Upper lobe of left lung (tissue), 6 donors: ENCODE measurements around the gene MID1. TPM values are rescaled to one million over a fixed set of nuclear protein-coding genes. Genes with fewer than 3 reads are reported as not detected.

Experiments used
- ATAC-seq, 2 donors: fragments of 200-7000 bp; cut with Tn5 transposase; one replicate each; pipeline ENCODE4 v1.9.1; 2022; ENCODE audit warnings: mild to moderate bottlenecking in 2 of 2, moderate library complexity in 2 of 2; ENCODE audit not compliant: low FRiP score in 2 of 2
- DNase-seq, 2 donors: peaks; one replicate each; pipeline ENCODE4 v3.0.0-alpha.2; 2019 to 2020
- H3K27ac ChIP-seq, 4 donors: fragments of 200-600 bp; sonication (generic); one replicate each; pipeline ENCODE4 v1.5.1; 2016 to 2019
- H3K27me3 ChIP-seq, 4 donors: fragments of 200-600 bp; sonication (generic); one replicate each; pipeline ENCODE4 v1.5.1; 2017 to 2019
- H3K36me3 ChIP-seq, 4 donors: fragments of 200-600 bp; sonication (generic); one replicate each; pipeline ENCODE4 v1.5.1; 2016 to 2019
- H3K4me1 ChIP-seq, 4 donors: fragments of 200-600 bp; sonication (generic); one replicate each; pipeline ENCODE4 v1.5.1; 2018 to 2019
- H3K4me3 ChIP-seq, 4 donors: fragments of 200-600 bp; sonication (generic); one replicate each; pipeline ENCODE4 v1.5.1; 2017 to 2019; ENCODE audit warnings: mild to moderate bottlenecking in 2 of 4, moderate library complexity in 1 of 4
- H3K9me3 ChIP-seq, 4 donors: fragments of 200-600 bp; sonication (generic); one replicate each; pipeline ENCODE4 v1.5.1; 2018 to 2019
- EP300 ChIP-seq, 4 donors: sonication (generic); formaldehyde crosslinking; IDR thresholded peaks; one replicate each; pipeline ENCODE4 v1.5.1; 2017; ENCODE audit warnings: antibody characterized with exemption in 4 of 4, control low read depth in 2 of 4
- POLR2A ChIP-seq, 4 donors: fragments of 450-650 bp; IDR thresholded peaks; one replicate each; pipeline ENCODE4 v1.5.1; 2016 to 2017; ENCODE audit warnings: antibody characterized with exemption in 4 of 4, mild to moderate bottlenecking in 2 of 4
- POLR2AphosphoS5 ChIP-seq, 2 donors: sonication (generic); formaldehyde crosslinking; IDR thresholded peaks; one replicate each; pipeline ENCODE4 v1.5.1; 2017; ENCODE audit warnings: antibody characterized with exemption in 2 of 2
- WGBS, 2 donors: methylation state at CpG; one replicate each; pipeline ENCODE4 v1.1.5; 2017 to 2018; 5-methylcytosine and 5-hydroxymethylcytosine counted together
- total RNA-seq, 6 donors: library from RNA; depleted of rRNA in 4 of 6; stranded (reverse); fragments of >200 nt in 4 of 6; gene quantifications; one replicate each; pipeline versions ENCODE4 v1.1.0 to v1.2.1, GENCODE V29; 2016 to 2021
- TF ChIP-seq, protein P1 (sequence below), 6 experiments: fragments of 450-650 bp in 4 of 6; fragments of 200-600 bp in 2 of 6; sonication (generic) in 2 of 6; IDR thresholded peaks; one replicate each; pipeline ENCODE4 v1.5.1; 2016 to 2019; ENCODE audit warnings: antibody characterized with exemption in 6 of 6
- donor health status: DM: no; HTN: no; CAD: no; lungs with moderate emphysema.
- donor health status: DM: no; HTN: yes; CAD: no; lungs with severe emphysema.

The MID1 gene
- total RNA-seq, 6 donors from 2014 or later = 17.2 to 36.7 (median 25.6) TPM

DNA sequence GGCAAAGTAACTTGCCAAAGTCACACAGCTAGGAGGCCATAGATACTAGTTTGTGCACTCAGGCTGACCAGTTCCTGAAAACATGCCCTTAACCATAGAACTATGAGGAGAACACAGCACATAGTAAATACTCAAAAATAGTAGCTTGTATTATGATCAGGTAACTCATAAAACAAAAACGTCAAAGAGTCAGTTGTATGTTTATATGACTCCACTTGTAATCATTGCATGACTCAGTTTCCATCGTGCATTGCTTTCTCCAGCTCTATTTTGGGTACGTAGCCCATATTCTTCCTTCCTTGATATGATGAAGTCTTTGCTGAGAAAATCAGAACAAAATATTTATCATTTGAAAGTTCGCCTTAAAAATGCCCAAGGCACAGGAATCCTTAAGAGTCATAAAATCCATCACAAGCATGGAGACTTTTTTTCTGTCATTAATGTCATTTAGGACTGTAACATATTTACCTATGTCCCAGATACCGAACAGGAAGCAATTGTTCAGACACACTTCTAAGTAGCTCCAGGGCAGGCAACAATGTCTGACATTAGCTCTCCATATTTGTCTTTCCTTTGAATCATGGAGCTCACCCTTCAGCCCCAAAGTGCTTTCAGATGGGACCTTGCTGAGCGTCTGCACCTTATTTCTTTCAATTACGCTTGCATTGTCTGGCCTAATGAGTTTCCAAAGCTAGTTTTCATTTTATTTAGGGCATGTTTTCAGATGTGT, 11.2 kb upstream of the MID1 start:
- no peaks in the 10 kb centered on the region for H3K36me3 ChIP-seq
- no peaks in the 10 kb centered on the region for H3K27me3 ChIP-seq
- H3K9me3 ChIP-seq = no peaks in the 10 kb centered on the region
- no peak overlapping the region for H3K27ac ChIP-seq
- DNase-seq = no peak
- no peak for ATAC-seq
- 74 to 84% methylated on average over 7 of the region's 7 CpGs for WGBS, 2 donors
- TF ChIP-seq, protein P1, sequence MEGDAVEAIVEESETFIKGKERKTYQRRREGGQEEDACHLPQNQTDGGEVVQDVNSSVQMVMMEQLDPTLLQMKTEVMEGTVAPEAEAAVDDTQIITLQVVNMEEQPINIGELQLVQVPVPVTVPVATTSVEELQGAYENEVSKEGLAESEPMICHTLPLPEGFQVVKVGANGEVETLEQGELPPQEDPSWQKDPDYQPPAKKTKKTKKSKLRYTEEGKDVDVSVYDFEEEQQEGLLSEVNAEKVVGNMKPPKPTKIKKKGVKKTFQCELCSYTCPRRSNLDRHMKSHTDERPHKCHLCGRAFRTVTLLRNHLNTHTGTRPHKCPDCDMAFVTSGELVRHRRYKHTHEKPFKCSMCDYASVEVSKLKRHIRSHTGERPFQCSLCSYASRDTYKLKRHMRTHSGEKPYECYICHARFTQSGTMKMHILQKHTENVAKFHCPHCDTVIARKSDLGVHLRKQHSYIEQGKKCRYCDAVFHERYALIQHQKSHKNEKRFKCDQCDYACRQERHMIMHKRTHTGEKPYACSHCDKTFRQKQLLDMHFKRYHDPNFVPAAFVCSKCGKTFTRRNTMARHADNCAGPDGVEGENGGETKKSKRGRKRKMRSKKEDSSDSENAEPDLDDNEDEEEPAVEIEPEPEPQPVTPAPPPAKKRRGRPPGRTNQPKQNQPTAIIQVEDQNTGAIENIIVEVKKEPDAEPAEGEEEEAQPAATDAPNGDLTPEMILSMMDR (IDR thresholded peaks at IDR 0.05) = no peak
- no peak for TF ChIP-seq POLR2A (IDR thresholded peaks at IDR 0.05)
- TF ChIP-seq EP300 (IDR thresholded peaks at IDR 0.05) = no peak
- no peak for TF ChIP-seq POLR2AphosphoS5 (IDR thresholded peaks at IDR 0.05)
- no peaks in the 10 kb centered on the region for H3K4me1 ChIP-seq
- H3K4me3 ChIP-seq = no peak overlapping the region

DNA sequence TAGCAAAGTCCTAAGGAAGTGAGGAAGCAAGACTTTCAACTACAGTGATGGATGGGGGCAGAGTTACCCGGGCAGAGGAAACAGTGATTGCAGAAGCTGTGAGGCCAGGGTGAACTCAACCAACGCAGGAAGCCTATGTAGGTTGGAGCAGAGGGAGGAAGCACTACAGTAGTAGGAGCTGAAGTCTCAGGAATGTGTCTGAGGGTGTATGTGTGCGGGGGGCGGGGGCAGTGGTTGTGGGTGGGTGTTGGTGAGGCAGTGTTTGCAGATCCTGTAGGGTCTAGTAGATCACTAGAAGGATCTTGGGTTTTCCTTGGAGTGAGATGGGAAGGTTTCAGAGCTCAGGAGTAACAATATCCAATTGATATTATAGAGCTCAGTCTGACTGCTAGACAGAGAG, 9.9 kb upstream of the MID1 start:
- Histone ChIP-seq H3K27ac (no peak overlapping the region), H3K36me3 (no peaks in the 10 kb centered on the region), H3K4me1 (no peaks in the 10 kb centered on the region), H3K9me3 (no peaks in the 10 kb centered on the region), H3K4me3 (no peak overlapping the region), H3K27me3 (no peaks in the 10 kb centered on the region)
- DNase-seq (no peak), ATAC-seq (no peak)
- no peak for TF ChIP-seq POLR2A (IDR thresholded peaks at IDR 0.05)
- 38 to 75% methylated on average over 4 of the region's 4 CpGs for WGBS, 2 donors

DNA sequence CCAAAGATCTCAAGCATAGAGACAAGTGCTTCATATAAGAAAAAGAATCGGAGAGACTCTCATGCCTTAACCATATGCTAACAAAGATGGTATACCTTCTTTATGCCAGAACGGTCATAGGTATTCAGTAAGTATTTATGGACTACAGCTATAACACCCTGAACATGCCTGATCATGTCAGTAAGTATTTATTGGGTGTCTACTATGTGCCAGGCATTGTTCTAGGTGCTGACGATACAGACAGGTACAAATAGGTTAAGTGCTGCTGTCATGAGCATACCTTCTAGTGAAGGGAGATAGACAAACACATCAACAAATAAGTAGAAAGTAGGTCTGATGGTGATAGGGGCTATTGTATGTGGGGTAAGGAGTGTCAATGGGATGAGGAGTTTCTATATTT, 9.5 kb upstream of the MID1 start:
- 74 to 90% methylated on average over 3 of the region's 3 CpGs for WGBS, 2 donors
- Histone ChIP-seq H3K4me3 (no peak overlapping the region), H3K36me3 (no peaks in the 10 kb centered on the region), H3K9me3 (no peaks in the 10 kb centered on the region), H3K4me1 (no peaks in the 10 kb centered on the region), H3K27ac (no peak overlapping the region), H3K27me3 (no peaks in the 10 kb centered on the region)
- no peak for TF ChIP-seq POLR2AphosphoS5 (IDR thresholded peaks at IDR 0.05)
- ATAC-seq (no peak), DNase-seq (no peak)

DNA sequence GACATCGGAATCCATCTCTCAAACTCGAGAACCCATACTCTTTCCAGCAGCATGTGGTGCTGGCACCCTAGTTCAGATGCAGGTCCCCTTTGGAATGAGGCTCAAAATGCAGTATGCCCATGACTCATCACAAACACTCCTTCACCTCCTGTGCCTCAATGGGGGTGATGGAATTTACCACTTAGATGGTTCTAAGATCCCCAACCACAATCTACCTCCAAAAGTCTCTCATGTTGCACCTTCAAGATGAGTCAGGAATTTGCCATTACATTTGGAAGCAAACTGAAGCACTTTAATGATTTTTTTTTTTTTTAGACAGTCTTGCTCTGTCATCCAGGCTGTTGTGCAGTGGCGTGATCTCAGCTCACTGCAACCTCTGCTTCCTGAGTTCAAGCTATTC, 8.5 kb upstream of the MID1 start:
- TF ChIP-seq EP300 (IDR thresholded peaks at IDR 0.05) (no peak), POLR2AphosphoS5 (IDR thresholded peaks at IDR 0.05) (no peak), POLR2A (IDR thresholded peaks at IDR 0.05) (no peak)
- TF ChIP-seq, protein P1 (IDR thresholded peaks at IDR 0.05) = no peak
- DNase-seq = no peak
- 76 to 84% methylated on average over 3 of the region's 3 CpGs for WGBS, 2 donors
- Histone ChIP-seq H3K4me3 (no peak overlapping the region), H3K27me3 (no peaks in the 10 kb centered on the region), H3K4me1 (no peaks in the 10 kb centered on the region), H3K9me3 (no peaks in the 10 kb centered on the region), H3K36me3 (no peaks in the 10 kb centered on the region), H3K27ac (no peak overlapping the region)
- no peak for ATAC-seq

DNA sequence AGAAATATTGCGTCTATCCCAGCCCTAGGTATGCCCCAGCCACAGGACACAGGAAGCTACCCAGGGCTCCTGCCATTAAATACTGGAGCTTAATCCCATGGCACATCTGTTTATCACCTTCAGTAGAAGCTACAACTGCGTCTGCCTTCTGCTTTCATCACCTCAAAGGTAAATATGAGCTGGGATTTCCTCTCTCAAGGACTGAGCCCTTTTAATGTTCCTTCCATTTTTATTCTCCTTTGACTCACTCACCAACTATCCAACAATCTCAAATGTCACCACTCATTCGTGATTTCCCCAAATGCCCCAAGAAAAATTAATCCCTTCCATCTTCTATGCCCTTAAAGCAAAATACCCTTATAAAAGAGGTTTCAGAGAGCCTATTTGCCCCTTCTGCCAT, 1.8 kb upstream of the MID1 start:
- Histone ChIP-seq H3K36me3 (no peaks in the 10 kb centered on the region), H3K27ac (no peak overlapping the region), H3K4me1 (no peaks in the 10 kb centered on the region), H3K27me3 (peaks cover 0 to 7% (median 0%) of the 10 kb centered on the region in 4 donors), H3K4me3 (no peak overlapping the region), H3K9me3 (no peaks in the 10 kb centered on the region)
- WGBS, 2 donors = 47 to 93% methylated on average over 3 of the region's 3 CpGs
- ATAC-seq (no peak), DNase-seq (no peak)
- TF ChIP-seq POLR2A (IDR thresholded peaks at IDR 0.05) = no peak
- TF ChIP-seq, protein P1 (IDR thresholded peaks at IDR 0.05) = no peak
- no peak for TF ChIP-seq POLR2AphosphoS5 (IDR thresholded peaks at IDR 0.05)
- no peak for TF ChIP-seq EP300 (IDR thresholded peaks at IDR 0.05)
